Measurements from ENCODE around the gene USP48. TPM values are rescaled to one million over a fixed set of nuclear protein-coding genes. Genes with fewer than 3 reads are reported as not detected.

The USP48 gene
- total and polyA plus RNA-seq, 2 of the 13 experiments (the other 11 are each of a cell fraction or from before 2014, with no cell fraction given): 30.4 to 30.7 TPM

DNA sequence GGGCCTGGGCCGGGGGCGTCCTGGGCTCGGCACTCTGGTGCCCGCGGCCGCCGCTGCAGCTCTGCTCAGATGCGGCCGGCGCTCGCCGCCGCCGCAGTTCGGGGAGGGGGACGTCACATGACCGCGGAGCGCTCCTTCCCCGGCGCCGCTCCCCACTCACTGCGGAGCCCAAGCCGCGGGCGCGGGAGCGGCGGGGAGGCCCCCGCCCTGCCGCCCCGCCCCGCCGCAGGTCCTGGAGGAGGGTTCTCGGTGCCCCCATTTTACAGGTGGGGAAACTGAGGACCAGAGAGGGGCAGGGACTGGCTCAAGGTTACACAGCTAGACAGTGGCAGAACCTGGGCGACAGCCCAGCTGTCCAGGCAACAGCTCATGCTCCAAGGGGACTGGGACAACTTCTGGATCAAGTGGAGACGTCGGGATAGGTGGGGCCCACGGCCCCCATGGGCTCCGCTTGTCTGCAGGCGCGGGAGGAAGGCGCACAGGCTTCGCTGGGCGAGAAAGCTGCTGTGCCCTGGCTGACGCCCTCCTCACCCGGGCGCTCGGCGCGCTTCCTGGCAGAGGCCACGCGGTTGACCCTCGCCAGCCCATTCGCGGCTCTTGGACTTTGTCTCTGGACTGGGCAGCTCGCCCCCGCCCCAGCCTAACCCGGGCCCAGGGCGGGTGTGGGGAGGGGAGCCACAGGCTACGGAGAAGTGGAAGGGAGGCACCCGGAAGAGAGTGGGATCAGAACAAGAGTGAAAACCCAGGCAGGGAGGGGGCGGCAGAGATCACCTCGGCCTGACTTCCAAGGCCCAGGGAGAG, 113.5 kb downstream of the USP48 start, which contains the start of gene RAP1GAP (continued):
- TF ChIP-seq ZSCAN31 (CRISPR knock-in tag; IDR thresholded peaks at IDR 0.05; ENCODE audit: low read depth) (peak; percentile 79), ZNF431 (CRISPR knock-in tag; IDR thresholded peaks at IDR 0.05; ENCODE audit: borderline replicate concordance, low read depth) (peak; percentile 84; the same call in 1 of the 2 replicates), RFX1 (IDR thresholded peaks at IDR 0.05) (no peak), ZNF567 (CRISPR knock-in tag; IDR thresholded peaks at IDR 0.05; ENCODE audit: borderline replicate concordance) (peak; percentile 73; the same call in 1 of the 2 replicates), POLR2AphosphoS2 (IDR thresholded peaks at IDR 0.05; ENCODE audit: low read depth, low read length) (no peak), ISL2 (CRISPR knock-in tag; IDR thresholded peaks at IDR 0.05) (no peak), PAWR (CRISPR knock-in tag; IDR thresholded peaks at IDR 0.05; ENCODE audit: borderline replicate concordance) (no peak), KDM5B (CRISPR knock-in tag; IDR thresholded peaks at IDR 0.05; ENCODE audit: borderline replicate concordance) (peak; percentile 86)

DNA sequence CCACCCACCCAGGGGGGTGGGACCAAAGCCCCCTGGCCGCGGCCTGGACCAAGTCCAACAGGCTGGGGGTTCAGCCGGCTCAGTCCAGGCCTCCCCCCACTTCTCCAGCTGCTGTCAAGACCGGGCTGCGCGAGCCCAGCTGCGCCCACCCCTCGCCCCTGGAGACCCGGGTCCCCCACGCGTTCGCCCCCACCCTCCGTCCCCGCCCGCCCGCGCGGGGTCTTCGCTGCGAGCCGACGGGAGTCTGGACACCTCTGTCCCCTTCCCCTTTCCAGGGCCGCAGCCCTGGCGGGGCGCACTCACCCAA, 114.0 kb downstream of the USP48 start:
- Histone ChIP-seq H3K9me3 (ENCODE audit: low read length) (no peaks in the 10 kb centered on the region), H3K79me2 (ENCODE audit: insufficient read depth, low read length) (peaks cover 10% of the 10 kb centered on the region), H3K9ac (ENCODE audit: insufficient read depth, low read depth, low read length) (peak overlapping the region; percentile 83), H3K4me1 (ENCODE audit: insufficient read depth, low read length) (peaks cover 81% of the 10 kb centered on the region), H3K27ac (ENCODE audit: extremely low read length, insufficient read depth, low read length) (peak overlapping the region; percentile 87), H4K20me1 (ENCODE audit: insufficient read depth, low read length) (peaks cover 5% of the 10 kb centered on the region), H3K4me2 (ENCODE audit: low read depth, low read length) (peak overlapping the region; percentile 89), H2AFZ (ENCODE audit: low read length) (no peak overlapping the region), H3K4me3 (replicated peaks in 1 of 3; ENCODE audit: insufficient read depth in 1 of 3, low read depth in 2 of 3, low read length in 3 of 3) (peak overlapping the region; percentile 81 to 87 (median 83)), H3K27me3 (ENCODE audit: control insufficient read depth in 1 of 2, insufficient read depth in 2 of 2, low read length in 2 of 2) (no peaks in the 10 kb centered on the region), H3K36me3 (replicated peaks in 1 of 2; ENCODE audit: control insufficient read depth in 1 of 2, insufficient read depth in 2 of 2, low read length in 2 of 2) (peaks cover 2 to 13% of the 10 kb centered on the region in 2 experiments; a peak in 3 of 5 replicates)
- no peak for ATAC-seq
- BruUV-seq (replicated peaks): no TSS peak
- WGBS (ENCODE audit: low lambda C conversion rate): no CpG with 5 or more reads among the region's 25 CpGs
- in situ Hi-C loops (cut with HindIII; ENCODE audit: extremely low pct_ligation_motif_present, low pct_unique_long_range_greater_than_20kb) (no loop called here), intact Hi-C loops (cut with micrococcal nuclease; ENCODE audit: unreplicated experiment) (no loop called here)
- no peak for DNase-seq (ENCODE audit: low spot score)
- ChIA-PET POLR2A (interaction anchor here (1.1 to 1.6 kb wide), 6 partner anchors 9 to 267 kb away, joined by 3 to 8 read pairs (median 4); no protein-coding TSS in a partner anchor), CTCF (ENCODE audit: low intra/inter-chr PET ratio, low total read pairs) (no interaction called here)
- no peak for FAIRE-seq
- TF ChIP-seq ZNF746 (CRISPR knock-in tag; IDR thresholded peaks at IDR 0.05): 0 out of 2 replicates have a peak, but pooled peaks have one; percentile 37
- TF ChIP-seq ZNF629 (CRISPR knock-in tag; conservative IDR thresholded peaks at IDR 0.05): no peak
- 0 out of 2 replicates have a peak, but pooled peaks have one; percentile 18 for TF ChIP-seq ZBTB7A (CRISPR knock-in tag; IDR thresholded peaks at IDR 0.05)
- TF ChIP-seq ZNF747 (CRISPR knock-in tag; IDR thresholded peaks at IDR 0.05; ENCODE audit: borderline replicate concordance): 0 out of 2 replicates have a peak, but pooled peaks have one; percentile 21
- TF ChIP-seq ZNF441 (CRISPR knock-in tag; IDR thresholded peaks at IDR 0.05; ENCODE audit: borderline replicate concordance): 0 out of 2 replicates have a peak, but pooled peaks have one; percentile 2
- TF ChIP-seq ZNF674 (CRISPR knock-in tag; IDR thresholded peaks at IDR 0.05; ENCODE audit: low read depth): no peak
- TF ChIP-seq, protein P1, sequence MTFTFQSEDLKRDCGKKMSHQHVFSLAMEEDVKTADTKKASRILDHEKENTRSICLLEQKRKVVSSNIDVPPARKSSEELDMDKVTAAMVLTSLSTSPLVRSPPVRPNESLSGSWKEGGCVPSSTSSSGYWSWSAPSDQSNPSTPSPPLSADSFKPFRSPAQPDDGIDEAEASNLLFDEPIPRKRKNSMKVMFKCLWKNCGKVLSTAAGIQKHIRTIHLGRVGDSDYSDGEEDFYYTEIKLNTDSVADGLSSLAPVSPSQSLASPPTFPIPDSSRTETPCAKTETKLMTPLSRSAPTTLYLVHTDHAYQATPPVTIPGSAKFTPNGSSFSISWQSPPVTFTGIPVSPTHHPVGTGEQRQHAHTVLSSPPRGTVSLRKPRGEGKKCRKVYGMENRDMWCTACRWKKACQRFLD (CRISPR knock-in tag; IDR thresholded peaks at IDR 0.05; ENCODE audit: borderline replicate concordance): no peak
- 0 out of 2 replicates have a peak, but pooled peaks have one; percentile 14 for TF ChIP-seq JUND (CRISPR knock-in tag; IDR thresholded peaks at IDR 0.05)
- peak; percentile 2; the same call in 1 of the 2 replicates for TF ChIP-seq ZFX (CRISPR knock-in tag; IDR thresholded peaks at IDR 0.05; ENCODE audit: low read depth)
- no peak for TF ChIP-seq SIN3B (IDR thresholded peaks at IDR 0.05; ENCODE audit: low read length)
